B cell (primary cell): Measurements from ENCODE around the gene GTF3C5.

Source experiments
- EZH2 ChIP-seq: IDR thresholded peaks from 2 replicates; pipeline ENCODE4 v1.6.1; 2012; ENCODE audit warnings: borderline replicate concordance, low read depth, mild to moderate bottlenecking, moderate library complexity, low read length; ENCODE audit not compliant: insufficient read depth, poor library complexity, severe bottlenecking
- TF ChIP-seq, protein P1 (sequence below): fragments of 200-600 bp; IDR thresholded peaks from one replicate; pipeline ENCODE4 v1.8.0; 2022; ENCODE audit warnings: antibody characterized with exemption, mild to moderate bottlenecking

DNA sequence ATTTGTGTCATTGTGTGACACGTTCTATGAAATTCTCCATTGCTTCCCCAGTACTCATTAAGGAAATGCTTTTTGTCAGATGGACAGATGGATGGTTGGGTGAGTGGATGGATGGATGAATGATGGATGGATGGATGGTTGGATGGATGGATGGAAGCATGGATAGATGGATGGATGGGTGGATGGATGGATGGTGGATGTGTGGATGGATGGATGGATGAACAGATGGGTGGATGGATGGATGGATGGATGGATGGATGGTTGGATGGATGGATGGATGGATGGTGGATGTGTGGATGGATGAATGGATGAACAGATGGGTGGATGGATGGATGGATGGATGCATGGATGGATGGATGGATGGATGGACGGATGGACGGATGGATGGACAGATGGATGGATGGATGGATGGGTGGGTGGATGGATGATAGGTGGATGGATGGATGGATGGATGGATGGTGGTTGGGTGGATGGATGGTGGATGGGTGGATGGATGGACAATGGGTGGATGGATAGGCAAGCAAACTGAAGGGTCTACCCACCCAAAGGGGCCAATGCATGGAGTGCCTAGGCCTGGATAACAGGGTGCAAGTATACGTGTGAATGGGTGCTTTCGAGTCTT is 24.0 kb upstream of the GTF3C5 start:
- TF ChIP-seq, protein P1, sequence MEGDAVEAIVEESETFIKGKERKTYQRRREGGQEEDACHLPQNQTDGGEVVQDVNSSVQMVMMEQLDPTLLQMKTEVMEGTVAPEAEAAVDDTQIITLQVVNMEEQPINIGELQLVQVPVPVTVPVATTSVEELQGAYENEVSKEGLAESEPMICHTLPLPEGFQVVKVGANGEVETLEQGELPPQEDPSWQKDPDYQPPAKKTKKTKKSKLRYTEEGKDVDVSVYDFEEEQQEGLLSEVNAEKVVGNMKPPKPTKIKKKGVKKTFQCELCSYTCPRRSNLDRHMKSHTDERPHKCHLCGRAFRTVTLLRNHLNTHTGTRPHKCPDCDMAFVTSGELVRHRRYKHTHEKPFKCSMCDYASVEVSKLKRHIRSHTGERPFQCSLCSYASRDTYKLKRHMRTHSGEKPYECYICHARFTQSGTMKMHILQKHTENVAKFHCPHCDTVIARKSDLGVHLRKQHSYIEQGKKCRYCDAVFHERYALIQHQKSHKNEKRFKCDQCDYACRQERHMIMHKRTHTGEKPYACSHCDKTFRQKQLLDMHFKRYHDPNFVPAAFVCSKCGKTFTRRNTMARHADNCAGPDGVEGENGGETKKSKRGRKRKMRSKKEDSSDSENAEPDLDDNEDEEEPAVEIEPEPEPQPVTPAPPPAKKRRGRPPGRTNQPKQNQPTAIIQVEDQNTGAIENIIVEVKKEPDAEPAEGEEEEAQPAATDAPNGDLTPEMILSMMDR: no peak
- TF ChIP-seq EZH2: no peak
